GM23338 (cell line): ENCODE measurements around the gene BSPH1. TPM values are rescaled to one million over a fixed set of nuclear protein-coding genes. Genes with fewer than 3 reads are reported as not detected.

ENCODE experiments used
- ATAC-seq: fragments of 200-7000 bp; cut with Tn5 transposase; 3 replicates; pipeline ENCODE4 v1.9.1; 2020
- DNase-seq: peaks from one replicate; pipeline ENCODE4 v3.0.0-alpha.2; 2015; ENCODE audit warnings: low spot score
- H2AFZ ChIP-seq: fragments of 200-600 bp; sonication (generic); 2 replicates; pipeline ENCODE4 v1.8.0; 2016; ENCODE audit warnings: antibody characterized with exemption, mild to moderate bottlenecking, moderate library complexity
- H3F3A ChIP-seq: fragments of 200-600 bp; sonication (generic); replicated peaks from 2 replicates; pipeline ENCODE4 v1.8.0; 2017; ENCODE audit warnings: antibody characterized with exemption, mixed run types, low read depth
- H3K27ac ChIP-seq: fragments of 200-600 bp; sonication (generic); 2 replicates; pipeline ENCODE4 v1.6.1; 2016; ENCODE audit warnings: low read depth
- H3K27me3 ChIP-seq: fragments of 200-600 bp; sonication (generic); 2 replicates; pipeline ENCODE4 v1.8.0; 2016; ENCODE audit warnings: mild to moderate bottlenecking, mixed run types, moderate library complexity; ENCODE audit not compliant: insufficient read depth
- H3K36me3 ChIP-seq: fragments of 200-600 bp; sonication (generic); 2 replicates; pipeline ENCODE4 v1.8.0; 2016; ENCODE audit warnings: mild to moderate bottlenecking; ENCODE audit not compliant: insufficient read depth
- H3K4me1 ChIP-seq: fragments of 200-600 bp; sonication (generic); 2 replicates; pipeline ENCODE4 v1.8.0; 2016; ENCODE audit warnings: mild to moderate bottlenecking, moderate library complexity; ENCODE audit not compliant: insufficient read depth
- H3K4me2 ChIP-seq: fragments of 200-600 bp; sonication (generic); 2 replicates; pipeline ENCODE4 v1.7.1; 2017; ENCODE audit warnings: mixed run types
- H3K4me3 ChIP-seq: fragments of 200-600 bp; sonication (generic); 2 replicates; pipeline ENCODE4 v1.6.1; 2016; ENCODE audit warnings: mixed run types
- H3K79me2 ChIP-seq: fragments of 200-600 bp; sonication (generic); replicated peaks from 2 replicates; pipeline ENCODE4 v1.8.0; 2017; ENCODE audit warnings: mild to moderate bottlenecking; ENCODE audit not compliant: insufficient read depth
- H3K9me2 ChIP-seq: fragments of 200-600 bp; sonication (generic); 2 replicates; pipeline ENCODE4 v1.8.0; 2017; ENCODE audit not compliant: insufficient read depth
- H4K20me1 ChIP-seq: fragments of 200-600 bp; sonication (generic); replicated peaks from 2 replicates; pipeline ENCODE4 v1.8.0; 2017; ENCODE audit warnings: mild to moderate bottlenecking; ENCODE audit not compliant: insufficient read depth
- H3K27ac Mint-ChIP-seq: 2 replicates; pipeline ENCODE4 v1.8.0; 2020; ENCODE audit warnings: inconsistent platforms, mild to moderate bottlenecking, moderate library complexity, mixed read lengths
- H3K27me3 Mint-ChIP-seq: 3 replicates; pipeline ENCODE4 v1.8.0; 2022; ENCODE audit warnings: low read depth, mild to moderate bottlenecking, moderate library complexity, mixed read lengths, inconsistent platforms; ENCODE audit not compliant: insufficient read depth, poor library complexity
- H3K36me3 Mint-ChIP-seq: 3 replicates; pipeline ENCODE4 v1.8.0; 2021; ENCODE audit warnings: low read depth, mild to moderate bottlenecking, inconsistent platforms, moderate library complexity, mixed read lengths
- H3K4me1 Mint-ChIP-seq: 3 replicates; pipeline ENCODE4 v1.8.0; 2020; ENCODE audit warnings: mild to moderate bottlenecking, inconsistent platforms, mixed read lengths
- H3K4me3 Mint-ChIP-seq: 3 replicates; pipeline ENCODE4 v1.8.0; 2021; ENCODE audit warnings: moderate library complexity, mild to moderate bottlenecking, inconsistent platforms, mixed read lengths
- H3K9me3 Mint-ChIP-seq: 3 replicates; pipeline ENCODE4 v1.8.0; 2020; ENCODE audit warnings: moderate library complexity, mild to moderate bottlenecking, inconsistent platforms, mixed read lengths
- CREB1 ChIP-seq: fragments of 250-450 bp; sonication (Bioruptor Pico); IDR thresholded peaks from 2 replicates; pipeline ENCODE4 v1.5.0; 2020; ENCODE audit warnings: low read depth, mild to moderate bottlenecking, moderate library complexity
- CTCF ChIP-seq, 2 experiments: fragments of 200-600 bp in 1 of 2; sonication (generic) in 1 of 2; conservative IDR thresholded peaks; 2 replicates each; pipeline versions ENCODE4 v1.5.1 to v1.6.1; 2016 to 2017; ENCODE audit warnings: antibody characterized with exemption in 2 of 2, low read depth in 2 of 2, mild to moderate bottlenecking in 2 of 2, moderate library complexity in 1 of 2
- ETS1 ChIP-seq: IDR thresholded peaks from 2 replicates; pipeline ENCODE4 v1.6.1; 2016; ENCODE audit warnings: antibody characterized with exemption
- EZH2 ChIP-seq: fragments of 200-600 bp; sonication (generic); IDR thresholded peaks from one replicate; pipeline ENCODE4 v1.8.0; 2017; ENCODE audit warnings: antibody characterized with exemption, mild to moderate bottlenecking, low read depth; ENCODE audit not compliant: unreplicated experiment
- EZH2phosphoT487 ChIP-seq: fragments of 200-600 bp; sonication (generic); IDR thresholded peaks from one replicate; pipeline ENCODE4 v1.8.1; 2018; ENCODE audit warnings: antibody characterized with exemption; ENCODE audit not compliant: unreplicated experiment
- JUNB ChIP-seq: IDR thresholded peaks from one replicate; pipeline ENCODE4 v1.6.1; 2016; ENCODE audit warnings: antibody characterized with exemption; ENCODE audit not compliant: unreplicated experiment
- NANOG ChIP-seq: IDR thresholded peaks from 2 replicates; pipeline ENCODE4 v1.6.1; 2016; ENCODE audit warnings: antibody characterized with exemption, borderline replicate concordance
- POLR2AphosphoS5 ChIP-seq: IDR thresholded peaks from 2 replicates; pipeline ENCODE4 v1.6.1; 2016; ENCODE audit warnings: antibody characterized with exemption, low read depth
- REST ChIP-seq: IDR thresholded peaks from one replicate; pipeline ENCODE4 v1.6.1; 2018; ENCODE audit warnings: antibody characterized with exemption; ENCODE audit not compliant: unreplicated experiment
- STAT1 ChIP-seq: IDR thresholded peaks from one replicate; pipeline ENCODE4 v1.6.1; 2016; ENCODE audit warnings: antibody characterized with exemption; ENCODE audit not compliant: unreplicated experiment
- ZNF114 ChIP-seq: fragments of 250-450 bp; sonication (Bioruptor Pico); IDR thresholded peaks from 2 replicates; pipeline ENCODE4 v1.5.0; 2020; ENCODE audit warnings: mild to moderate bottlenecking, moderate library complexity
- ZNF331 ChIP-seq: fragments of 250-450 bp; sonication (Bioruptor Pico); IDR thresholded peaks from 2 replicates; pipeline ENCODE4 v1.5.0; 2020; ENCODE audit warnings: low read depth, mild to moderate bottlenecking, moderate library complexity
- ZNF462 ChIP-seq: fragments of 250-450 bp; sonication (Bioruptor Pico); IDR thresholded peaks from 2 replicates; pipeline ENCODE4 v1.5.0; 2020; ENCODE audit warnings: mild to moderate bottlenecking, moderate library complexity
- polyA plus RNA-seq: library from polyadenylated mRNA; unstranded; fragments of >200 nt; fragmentation: Nextera tagmentation; extraction: Ambion mirVana; gene quantifications from 2 replicates; pipeline ENCODE4 v1.2.1, GENCODE V29; 2016
- total RNA-seq: library from RNA; depleted of rRNA; stranded (reverse); fragments of >200 nt; shearing (Covaris generic); gene quantifications from 2 replicates; pipeline ENCODE4 v1.2.3, GENCODE V29; 2014

Gene BSPH1
- total and polyA plus RNA-seq, 2 experiments from 2014 or later, result not detected

- TF ChIP-seq STAT1, result no peak
- no peak for TF ChIP-seq ETS1
- no peak for TF ChIP-seq ZNF462 (CRISPR knock-in tag)
- TF ChIP-seq NANOG, result no peak
- TF ChIP-seq EZH2, result no peak
- no peak for TF ChIP-seq CREB1
- TF ChIP-seq POLR2AphosphoS5, result no peak
- TF ChIP-seq EZH2phosphoT487, result no peak
- TF ChIP-seq ZNF331 (CRISPR knock-in tag), result no peak
- TF ChIP-seq CTCF (conservative IDR thresholded peaks at IDR 0.05; ENCODE audit: low read depth in 2 of 2), result no peak
- TF ChIP-seq JUNB, result no peak
- no peak for TF ChIP-seq ZNF114
- no peak for TF ChIP-seq REST
- Mint-ChIP-seq H3K4me3 (no peak overlapping the region), H3K27ac (no peak overlapping the region), H3K36me3 (no peaks in the 10 kb centered on the region), H3K4me1 (peaks cover 2% of the 10 kb centered on the region; the same call in 2 of the 3 replicates), H3K27me3 (peaks cover 6% of the 10 kb centered on the region), H3K9me3 (peaks cover 2% of the 10 kb centered on the region; the same call in 2 of the 3 replicates)
- H3F3A ChIP-seq, result no peaks in the 10 kb centered on the region
- H3K27me3 ChIP-seq, result no peaks in the 10 kb centered on the region
- H3K4me1 ChIP-seq, result no peaks in the 10 kb centered on the region
- H3K79me2 ChIP-seq, result no peaks in the 10 kb centered on the region
- ATAC-seq (no peak), DNase-seq (no peak)
- no peak overlapping the region for H3K27ac ChIP-seq
- H2AFZ ChIP-seq, result peak overlapping the region; percentile 57
- peaks cover 4% of the 10 kb centered on the region; the same call in 1 of the 2 replicates for H3K9me2 ChIP-seq
- no peak overlapping the region for H3K4me2 ChIP-seq
- H3K4me3 ChIP-seq, result no peak overlapping the region
- no peaks in the 10 kb centered on the region for H3K36me3 ChIP-seq
- H4K20me1 ChIP-seq, result no peaks in the 10 kb centered on the region
Observed at GRCh38 chr19:48029431-48029830, 37.5 kb upstream of the BSPH1 start.
